Adipose tissue (tissue), 3 donors: ENCODE results near the gene CENPX. TPM values are rescaled to one million over a fixed set of nuclear protein-coding genes. Genes with fewer than 3 reads are reported as not detected.

Experiments used
- H3K27ac ChIP-seq: one replicate; pipeline ENCODE4 v1.5.1; 2013; ENCODE audit warnings: low read depth, low read length
- WGBS, 3 donors: extraction: QIAGEN DNeasy Blood & Tissue Kit; methylation state at CpG; one replicate each; pipeline ENCODE4 v1.1.7; 2013; 5-methylcytosine and 5-hydroxymethylcytosine counted together
- polyA plus RNA-seq, 3 donors: library from polyadenylated mRNA; stranded (reverse); fragments of 200-250 nt; gene quantifications; one replicate each; pipeline ENCODE4 v1.2.3, GENCODE V29; 2013
- donor health status: healthy with polysubstance abuse.
- donor health status: Bipolar disorder and iron deficiency.
- donor health status: healthy.

CENPX gene
- polyA plus RNA-seq, 3 donors: 60.7 to 80.9 (median 76.8) TPM

DNA sequence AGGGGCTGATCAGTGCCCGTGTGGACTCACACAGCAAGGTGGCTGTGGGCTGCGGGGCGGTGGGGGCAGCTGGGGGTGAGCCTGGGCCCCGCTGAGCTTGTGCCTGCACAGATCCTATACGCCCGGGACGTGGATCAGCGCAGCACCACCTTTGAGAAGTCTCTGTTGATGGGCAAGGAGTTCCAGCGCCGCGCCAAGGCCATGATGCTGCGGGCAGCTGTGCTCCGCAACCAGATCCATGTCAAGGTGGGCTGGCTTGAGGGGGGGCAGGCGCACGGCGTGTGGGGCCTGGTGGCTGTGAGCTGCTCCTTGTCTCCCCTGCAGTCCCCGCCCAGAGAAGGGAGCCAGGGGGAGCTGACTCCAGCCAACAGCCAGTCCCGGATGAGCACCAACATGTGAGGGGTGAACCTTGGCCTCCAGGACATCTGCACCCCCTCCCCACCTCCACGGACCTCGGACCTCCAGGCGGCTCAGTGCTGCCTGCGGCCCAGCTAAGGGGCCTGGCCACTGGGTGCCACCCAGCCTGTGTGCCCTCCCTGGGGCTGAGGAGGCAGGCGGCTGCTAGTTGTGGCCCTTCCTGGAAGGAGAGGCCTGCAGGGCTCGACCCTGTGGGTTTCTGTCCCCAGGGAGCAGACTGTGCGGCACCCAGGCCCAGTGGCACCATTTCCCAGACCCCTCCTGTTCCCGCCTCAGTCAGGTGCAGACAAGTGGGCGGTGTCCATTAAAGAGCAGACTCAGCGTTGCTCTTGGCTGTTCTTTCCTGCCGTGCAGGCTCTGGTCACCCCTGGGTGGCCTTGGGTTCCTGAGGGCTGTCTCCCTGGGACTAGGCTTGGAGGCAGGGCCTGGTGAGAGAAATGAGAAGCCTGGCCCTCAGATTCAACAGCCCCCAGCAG lies 34.3 kb upstream of the CENPX start:
- WGBS, 3 donors: 84 to 88% (median 87%) methylated on average over 24 to 29 of the region's 29 CpGs
- no peak overlapping the region for H3K27ac ChIP-seq

DNA sequence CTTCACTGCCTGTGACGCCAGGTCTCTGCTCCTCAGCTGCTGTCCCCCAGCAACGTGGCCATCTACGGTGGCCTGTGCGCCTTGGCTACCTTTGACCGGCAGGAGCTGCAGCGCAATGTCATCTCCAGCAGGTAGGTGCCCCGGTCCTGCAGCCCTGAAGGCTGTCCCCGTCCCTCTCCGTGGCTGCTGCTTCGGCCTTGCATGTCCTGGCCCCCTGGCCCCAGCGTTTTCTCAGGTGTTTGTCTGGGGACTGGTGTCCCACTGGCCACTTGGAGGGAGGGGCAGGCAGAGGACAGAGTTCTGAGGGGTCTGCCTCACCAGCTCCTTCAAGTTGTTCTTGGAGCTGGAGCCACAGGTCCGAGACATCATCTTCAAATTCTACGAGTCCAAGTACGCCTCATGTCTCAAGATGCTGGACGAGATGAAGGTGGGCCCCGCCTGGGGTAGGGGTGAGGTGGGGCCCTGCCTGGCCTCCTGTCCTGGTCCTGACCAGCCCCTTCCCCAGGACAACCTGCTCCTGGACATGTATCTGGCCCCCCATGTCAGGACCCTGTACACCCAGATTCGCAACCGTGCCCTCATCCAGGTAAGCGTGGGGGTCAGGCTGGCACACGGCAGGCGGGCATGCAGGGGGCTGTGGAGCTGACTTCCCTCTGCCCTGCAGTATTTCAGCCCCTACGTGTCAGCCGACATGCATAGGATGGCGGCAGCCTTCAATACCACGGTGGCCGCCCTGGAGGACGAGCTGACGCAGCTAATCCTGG lies 33.5 kb upstream of the CENPX start:
- 88 to 91% (median 91%) methylated on average over 28 of the region's 28 CpGs for WGBS, 3 donors
- H3K27ac ChIP-seq: no peak overlapping the region

DNA sequence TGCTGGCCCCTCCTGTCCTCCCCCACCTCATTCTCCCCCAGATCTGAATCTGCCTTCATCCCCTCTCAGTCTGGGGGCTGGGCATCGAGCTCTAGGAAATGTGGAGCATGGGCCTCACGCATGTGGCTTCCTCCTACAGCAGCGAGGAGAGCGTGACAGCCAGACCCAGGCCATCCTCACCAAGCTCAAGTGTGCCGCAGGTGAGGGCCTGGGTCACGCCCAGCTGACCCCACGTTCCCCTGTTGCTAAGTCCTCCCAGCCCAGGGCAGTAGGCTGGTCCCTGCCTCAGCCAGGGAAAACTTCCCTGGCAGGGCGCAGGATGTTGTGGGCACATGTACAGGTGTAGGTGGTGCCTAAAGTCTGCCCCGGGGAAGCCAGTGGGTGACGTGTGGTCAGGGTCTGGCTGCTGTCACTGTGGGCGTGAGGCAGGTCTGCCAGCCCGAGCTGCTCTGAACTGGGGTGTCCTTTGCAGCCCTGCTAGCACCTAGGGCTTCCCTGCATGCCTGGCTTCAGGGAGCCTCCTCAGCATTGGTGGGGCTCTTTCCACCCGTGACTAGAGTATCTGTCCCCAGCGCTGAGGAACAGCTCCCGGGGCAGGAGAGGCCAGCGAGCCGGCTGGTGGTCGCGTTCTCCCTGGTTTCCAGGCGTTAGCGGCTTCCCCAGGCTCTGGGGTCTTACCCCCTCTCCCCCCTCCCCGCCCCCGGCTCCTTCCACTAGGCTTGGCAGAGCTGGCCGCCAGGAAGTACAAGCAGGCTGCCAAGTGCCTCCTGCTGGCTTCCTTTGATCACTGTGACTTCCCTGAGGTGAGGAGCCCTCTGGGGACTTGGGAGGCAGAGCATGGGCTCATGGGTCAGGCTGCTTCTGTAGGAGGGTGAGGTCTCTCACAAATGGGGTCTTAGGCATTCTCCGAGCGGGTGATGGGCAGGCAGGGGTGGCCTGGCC lies 32.6 kb upstream of the CENPX start:
- 80 to 88% (median 83%) methylated on average over 23 to 26 of the region's 26 CpGs for WGBS, 3 donors

DNA sequence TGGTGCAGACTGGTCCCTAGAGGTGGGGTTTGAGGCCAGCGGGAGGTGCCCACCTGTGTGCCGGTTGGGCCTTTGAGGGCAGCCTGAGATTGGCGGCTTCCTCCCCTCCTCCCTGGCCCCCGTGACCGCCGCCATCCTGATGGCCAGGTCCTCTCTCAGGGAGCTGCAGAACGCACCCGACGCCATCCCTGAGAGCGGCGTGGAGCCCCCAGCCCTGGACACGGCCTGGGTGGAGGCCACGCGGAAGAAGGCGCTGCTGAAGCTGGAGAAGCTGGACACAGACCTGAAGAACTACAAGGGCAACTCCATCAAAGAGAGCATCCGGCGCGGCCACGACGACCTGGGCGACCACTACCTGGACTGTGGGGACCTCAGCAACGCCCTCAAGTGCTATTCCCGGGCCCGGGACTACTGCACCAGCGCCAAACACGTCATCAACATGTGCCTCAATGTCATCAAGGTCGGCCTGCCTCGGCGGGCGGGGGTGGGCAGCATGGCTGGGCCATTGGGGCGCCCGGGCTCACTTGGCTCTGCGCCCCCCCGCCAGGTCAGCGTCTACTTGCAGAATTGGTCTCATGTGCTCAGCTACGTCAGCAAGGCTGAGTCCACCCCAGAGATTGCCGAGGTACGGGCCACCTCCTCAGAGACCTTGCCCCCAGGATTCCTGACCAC lies 31.8 kb upstream of the CENPX start:
- no peak overlapping the region for H3K27ac ChIP-seq
- 90 to 91% (median 91%) methylated on average over 35 to 38 of the region's 38 CpGs for WGBS, 3 donors

More for the DNA sequence above, 32.6 kb upstream of the CENPX start:
- H3K27ac ChIP-seq: no peak overlapping the region

DNA sequence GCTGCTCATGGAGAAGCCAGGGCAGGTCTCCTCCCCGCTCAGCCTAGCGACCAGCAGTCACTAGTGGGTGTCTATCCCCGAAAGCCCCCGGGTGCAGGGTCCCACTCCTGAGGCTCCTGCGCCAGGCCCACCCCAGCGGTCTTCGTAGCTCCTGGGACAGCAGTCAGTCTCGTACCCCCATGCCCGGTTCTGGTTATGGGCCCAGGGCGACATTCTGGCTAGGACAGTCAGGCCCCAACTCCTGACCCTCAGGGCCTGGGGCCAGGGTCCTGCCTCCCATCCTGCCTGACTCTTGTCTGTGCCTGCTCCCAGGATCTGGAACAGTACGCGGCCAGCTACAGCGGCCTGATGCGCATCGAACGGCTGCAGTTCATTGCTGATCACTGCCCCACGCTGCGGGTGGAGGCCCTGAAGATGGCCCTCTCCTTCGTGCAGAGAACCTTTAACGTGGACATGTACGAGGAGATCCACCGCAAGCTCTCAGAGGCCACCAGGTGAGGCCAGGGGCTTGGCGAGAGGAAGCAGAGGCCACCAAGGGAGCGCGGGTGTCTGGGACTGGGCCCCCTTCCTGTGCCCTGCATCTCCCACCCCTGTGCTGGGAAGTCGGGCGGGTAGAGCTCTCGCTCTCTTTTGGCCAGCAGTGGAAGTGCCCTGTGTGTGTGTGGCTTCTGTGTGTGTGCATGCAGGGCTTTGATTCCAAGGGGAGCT lies 31.0 kb upstream of the CENPX start:
- no peak overlapping the region for H3K27ac ChIP-seq
- 92 to 94% (median 93%) methylated on average over 28 of the region's 28 CpGs for WGBS, 3 donors

DNA sequence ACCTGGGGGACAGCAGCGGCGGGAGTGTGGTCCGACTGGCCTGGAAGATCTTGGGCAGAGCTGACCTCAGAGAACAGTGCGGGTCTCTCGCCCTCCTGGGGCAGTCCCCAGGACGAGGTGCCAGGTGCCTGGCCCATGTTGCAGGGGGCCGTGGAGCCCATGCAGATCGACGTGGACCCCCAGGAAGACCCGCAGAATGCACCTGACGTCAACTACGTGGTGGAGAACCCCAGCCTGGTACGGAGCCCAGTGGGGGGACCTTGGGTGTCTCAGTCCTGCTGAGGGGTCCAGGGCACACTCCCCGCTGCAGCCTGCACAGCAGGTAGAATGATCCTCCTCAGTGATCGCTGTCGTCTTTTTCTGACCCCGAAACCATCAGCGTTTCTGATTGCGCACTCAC lies 30.5 kb upstream of the CENPX start:
- no peak overlapping the region for H3K27ac ChIP-seq

DNA sequence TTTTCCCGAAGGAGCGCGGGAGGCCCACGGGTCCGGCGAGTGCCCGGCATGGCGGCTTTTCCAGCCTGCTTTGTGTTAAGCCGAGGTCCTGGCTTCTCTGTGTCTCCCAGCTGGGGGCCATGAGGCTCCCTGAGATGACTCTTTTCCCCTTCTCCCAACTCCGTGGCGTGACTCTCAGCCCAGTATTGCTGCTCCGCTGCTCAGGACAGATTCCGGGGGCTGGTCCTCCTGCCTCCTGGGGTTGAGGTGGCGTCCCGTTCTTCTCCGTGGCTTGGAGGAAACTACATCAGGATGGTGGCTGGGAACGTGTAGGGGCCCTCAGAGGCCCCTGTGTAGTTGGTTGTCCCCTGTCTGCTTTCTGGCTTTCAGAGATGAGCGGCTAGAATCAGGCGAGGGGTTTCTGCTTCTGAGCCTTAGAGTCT lies 30.0 kb upstream of the CENPX start:
- H3K27ac ChIP-seq: no peak overlapping the region

More for the DNA sequence above, 30.5 kb upstream of the CENPX start:
- WGBS, 3 donors: 83 to 91% (median 90%) methylated on average over 19 of the region's 19 CpGs

DNA sequence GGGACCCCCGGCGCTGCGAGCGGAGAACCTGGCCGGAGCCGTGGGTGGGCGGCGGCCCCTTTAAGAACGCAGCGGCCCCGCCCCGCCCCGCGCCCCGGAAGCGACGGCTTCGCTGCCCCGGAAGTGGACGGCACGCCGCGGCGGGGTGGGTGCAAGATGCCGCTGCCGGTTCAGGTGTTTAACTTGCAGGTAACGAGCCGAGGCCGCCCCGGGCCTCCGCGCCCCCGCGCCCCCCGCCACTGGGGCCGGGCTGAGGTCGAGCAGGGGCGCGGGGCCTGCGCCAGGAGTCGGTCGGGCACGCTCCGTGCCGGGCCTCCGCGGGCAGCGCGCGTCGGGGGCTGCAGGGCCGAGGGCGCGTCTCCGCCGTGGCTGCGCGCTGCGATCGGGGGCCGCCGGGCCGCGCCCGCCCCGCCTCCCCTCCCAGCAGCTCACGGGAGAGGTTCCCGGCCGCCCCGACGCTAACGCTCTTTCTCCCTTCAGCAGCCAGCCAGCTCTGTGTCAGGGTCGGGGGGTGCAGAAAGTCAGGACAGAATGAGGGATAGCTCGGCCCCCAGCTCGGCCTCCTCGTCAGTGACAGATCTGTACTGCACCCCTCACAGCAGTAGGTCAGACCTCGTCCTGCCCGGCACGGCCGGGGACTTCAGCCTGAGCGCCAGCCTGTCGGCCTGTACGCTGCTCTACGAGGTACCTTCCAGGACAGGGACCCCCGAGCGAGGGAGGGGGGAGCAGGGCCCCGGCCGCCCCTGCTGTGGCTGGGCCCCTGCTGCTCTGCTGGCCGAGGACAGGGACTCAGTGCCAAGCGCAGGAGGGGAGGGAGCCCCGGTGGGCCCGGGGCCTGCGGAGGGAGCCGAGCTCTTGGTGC lies 29.3 kb upstream of the CENPX start, which contains the start of the genes GPS1 and RFNG:
TSS of gene GPS1 (plus strand) at position 123 of the 862 bp plus-strand sequence. CDS start at position 157, 34 bp downstream.
TSS of gene RFNG (minus strand) at position 36 of the 862 bp plus-strand sequence. CDS start 45 bp downstream, outside the sequence.
- H3K27ac ChIP-seq: no peak within 1 kb of the TSS
- WGBS, 3 donors: 0 to 1% (median 1%) methylated on average over 56 to 93 of the region's 94 CpGs

More for the DNA sequence above, 30.0 kb upstream of the CENPX start:
- WGBS, 3 donors: 14 to 30% (median 28%) methylated on average over 19 of the region's 19 CpGs

DNA sequence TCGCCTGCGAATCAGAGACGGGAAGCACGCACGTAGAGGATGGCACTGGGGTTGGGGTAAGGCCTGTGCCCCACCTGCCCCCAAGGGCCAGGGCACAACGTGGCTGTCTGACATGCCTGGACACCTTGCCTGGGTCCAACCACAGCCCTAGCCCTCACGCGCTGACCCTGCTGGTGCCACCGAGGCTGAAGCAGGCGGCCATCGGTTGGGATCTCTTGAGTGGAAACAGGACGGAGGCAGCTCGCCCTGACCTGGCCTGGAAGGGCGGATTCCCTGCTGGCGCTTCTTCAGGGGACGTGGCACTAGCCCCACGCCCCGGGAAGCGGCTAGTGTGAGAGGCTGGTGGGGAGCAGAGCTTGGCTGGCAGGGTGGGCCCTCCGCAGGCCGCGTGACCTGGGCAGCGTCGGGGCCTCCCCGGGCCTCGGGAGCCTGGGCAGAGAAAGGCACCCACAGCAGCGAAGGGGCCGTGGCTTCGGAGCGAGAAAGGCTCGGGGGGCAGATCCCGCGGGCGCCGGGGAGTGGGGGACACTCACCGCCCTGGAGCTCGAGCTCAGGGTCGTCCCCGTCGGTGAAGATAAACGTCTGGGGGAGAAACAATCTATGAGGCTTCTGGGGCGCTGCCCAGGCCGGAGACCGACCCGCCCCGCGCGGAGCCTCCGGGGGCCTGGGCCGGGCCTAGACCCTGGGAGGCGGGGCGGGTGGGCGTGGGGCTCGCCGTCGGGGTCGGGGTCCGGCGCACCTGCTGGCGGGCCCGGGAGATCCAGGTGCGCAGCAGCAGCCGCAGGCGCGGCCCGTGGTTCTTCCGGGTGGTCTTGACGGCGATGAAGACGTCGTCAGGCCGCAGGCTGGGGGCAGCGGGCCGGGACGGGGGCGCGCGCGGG lies 28.3 kb upstream of the CENPX start:
- 15 to 22% (median 15%) methylated on average over 42 to 79 of the region's 79 CpGs for WGBS, 3 donors
- H3K27ac ChIP-seq: no peak overlapping the region

DNA sequence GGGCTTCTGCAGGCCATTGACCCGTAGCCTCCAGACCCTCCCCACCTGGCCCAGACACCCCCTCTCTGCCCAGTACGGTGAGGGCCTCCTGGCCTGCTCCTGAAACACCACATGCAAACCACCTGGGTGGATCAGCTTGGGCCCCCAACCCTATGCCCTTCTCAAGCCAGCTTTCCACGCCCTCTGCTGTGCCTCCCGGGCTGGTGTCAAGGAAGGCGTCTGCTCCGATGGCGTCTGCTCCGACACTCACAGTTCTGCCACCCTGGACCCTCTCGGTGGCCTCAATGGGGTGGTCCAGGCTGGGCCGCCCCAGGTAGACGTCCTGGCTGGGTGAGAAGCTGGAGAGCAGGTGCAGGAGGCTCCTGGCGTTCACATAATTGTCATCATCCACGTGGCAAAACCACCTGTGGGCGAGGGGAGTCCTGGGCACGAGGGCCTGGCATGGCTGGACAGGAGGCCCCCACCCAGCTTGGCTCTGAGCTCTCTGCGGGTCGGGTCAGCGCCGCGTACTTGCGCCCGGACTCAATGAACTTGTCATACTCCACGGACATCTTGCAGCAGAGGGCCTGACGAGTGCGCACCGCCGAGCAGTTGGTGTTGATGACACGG lies 27.6 kb upstream of the CENPX start:
- H3K27ac ChIP-seq: no peak overlapping the region
- 81 to 91% (median 87%) methylated on average over 28 of the region's 28 CpGs for WGBS, 3 donors

DNA sequence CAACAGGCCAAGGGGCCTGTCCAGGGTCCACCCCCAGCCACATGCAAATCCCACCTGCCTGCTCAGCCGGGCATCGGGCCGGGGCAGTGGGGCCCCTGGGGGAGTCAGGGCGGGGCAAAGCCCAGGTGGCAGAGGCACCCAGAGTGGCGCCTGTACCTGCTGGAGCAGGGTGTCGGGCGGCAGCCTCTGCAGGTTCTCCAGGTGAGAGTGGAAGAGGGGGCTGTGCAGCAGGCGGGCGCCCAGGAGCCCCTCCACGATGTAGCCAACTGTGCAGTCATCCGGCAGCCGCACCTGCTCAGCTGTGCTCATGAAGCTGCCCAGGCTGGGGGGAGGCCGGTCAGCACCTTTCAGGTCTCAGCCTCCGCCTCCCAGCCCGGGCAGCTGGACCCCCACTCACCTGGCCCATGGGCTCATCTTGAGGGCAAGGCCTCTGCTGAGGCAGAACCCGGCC lies 26.9 kb upstream of the CENPX start:
- 93 to 95% (median 95%) methylated on average over 13 to 16 of the region's 16 CpGs for WGBS, 3 donors
- H3K27ac ChIP-seq: no peak overlapping the region

DNA sequence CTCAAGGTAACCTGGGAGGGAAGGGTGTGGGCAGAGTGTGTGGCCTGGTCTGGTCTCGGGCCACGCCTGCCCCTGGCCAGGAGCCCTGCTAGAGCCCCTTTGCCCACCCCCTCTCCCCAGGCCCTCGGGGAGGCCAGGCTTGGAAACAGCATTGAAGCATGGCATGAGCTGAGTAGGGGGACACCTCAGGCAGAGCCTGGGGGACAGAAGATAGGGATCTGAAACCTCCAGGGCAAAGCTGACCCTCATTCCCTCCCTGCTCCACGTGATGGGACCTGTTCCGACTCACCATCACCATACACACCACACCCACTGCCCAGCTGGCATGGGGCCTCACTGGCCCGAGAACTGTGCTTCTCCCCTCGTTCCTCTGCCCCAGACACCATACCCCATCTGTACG lies 26.4 kb upstream of the CENPX start:
- H3K27ac ChIP-seq: no peak overlapping the region
- 87 to 95% (median 90%) methylated on average over 7 to 8 of the region's 8 CpGs for WGBS, 3 donors

DNA sequence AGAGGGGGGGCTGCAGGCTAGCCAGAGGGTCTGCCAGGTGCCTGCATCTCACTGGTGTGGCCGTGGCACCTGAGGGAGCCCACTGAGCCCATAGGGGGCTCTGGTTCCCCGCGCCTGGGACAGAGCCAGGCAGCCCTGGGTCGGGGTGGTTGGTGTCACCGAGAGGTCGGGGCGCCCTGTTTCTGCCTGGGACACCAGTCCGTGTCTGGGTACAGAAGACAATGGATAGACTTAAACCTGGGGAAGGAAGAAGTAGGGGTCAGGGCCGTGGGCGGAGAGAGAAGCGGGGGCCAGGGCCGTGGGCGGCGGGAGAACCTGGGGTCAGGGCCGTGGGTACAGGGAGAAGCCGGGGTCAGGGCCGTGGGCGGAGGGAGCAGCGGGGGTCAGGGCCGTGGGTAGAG lies 25.9 kb upstream of the CENPX start:
- no peak overlapping the region for H3K27ac ChIP-seq
- 89 to 96% (median 91%) methylated on average over 15 to 20 of the region's 20 CpGs for WGBS, 3 donors

DNA sequence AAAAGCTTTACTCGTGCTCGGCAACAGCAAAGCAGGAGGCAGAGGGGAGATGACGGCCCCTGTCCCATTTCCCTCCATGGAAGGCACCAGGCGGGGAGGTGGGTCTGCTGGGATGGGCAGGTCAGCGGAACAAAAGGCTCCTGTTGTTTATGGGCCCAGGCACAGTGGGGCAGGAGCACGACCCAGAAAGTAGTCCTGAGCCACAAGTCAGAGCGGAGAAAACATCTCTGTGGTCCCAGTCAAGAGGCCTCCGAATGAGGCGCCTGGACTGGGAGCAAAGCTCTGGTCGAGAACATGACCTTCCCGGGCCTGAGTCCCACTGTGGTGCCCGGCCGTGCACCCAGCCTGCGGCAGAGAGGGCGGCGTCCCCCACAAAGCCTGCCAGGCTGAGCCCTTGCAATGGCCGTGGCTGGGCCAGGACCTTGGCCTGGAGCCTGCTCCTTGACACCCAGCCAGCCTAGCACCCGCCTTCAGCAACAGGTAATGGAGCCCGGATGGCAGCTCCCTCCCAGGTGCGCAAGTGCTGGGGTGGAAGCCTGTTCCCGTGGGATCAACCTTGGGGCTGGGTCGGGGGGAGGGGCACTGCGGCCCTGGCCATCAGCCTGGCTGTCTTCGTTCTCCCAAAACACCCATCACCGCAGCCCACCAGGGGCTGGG lies 25.4 kb upstream of the CENPX start:
- no peak overlapping the region for H3K27ac ChIP-seq
- 87 to 91% (median 89%) methylated on average over 24 to 25 of the region's 25 CpGs for WGBS, 3 donors
